HG03439 (cell line): ENCODE measurements around the gene FAF1.
"Not testable (repeated sequence)": the region's sequence is repeated elsewhere in the genome, so short reads cannot be mapped to it uniquely, and the experiment has no call there.

Experiments used
- ATAC-seq: cut with Tn5 transposase; IDR thresholded peaks from one replicate; pipeline ENCODE4 v1.9.1; 2021; ENCODE audit warnings: mild to moderate bottlenecking, moderate library complexity; ENCODE audit not compliant: unreplicated experiment

Gene FAF1

GRCh38 chr1:50796272-50796671, 163.8 kb downstream of the FAF1 start:
- no peak for ATAC-seq

DNA sequence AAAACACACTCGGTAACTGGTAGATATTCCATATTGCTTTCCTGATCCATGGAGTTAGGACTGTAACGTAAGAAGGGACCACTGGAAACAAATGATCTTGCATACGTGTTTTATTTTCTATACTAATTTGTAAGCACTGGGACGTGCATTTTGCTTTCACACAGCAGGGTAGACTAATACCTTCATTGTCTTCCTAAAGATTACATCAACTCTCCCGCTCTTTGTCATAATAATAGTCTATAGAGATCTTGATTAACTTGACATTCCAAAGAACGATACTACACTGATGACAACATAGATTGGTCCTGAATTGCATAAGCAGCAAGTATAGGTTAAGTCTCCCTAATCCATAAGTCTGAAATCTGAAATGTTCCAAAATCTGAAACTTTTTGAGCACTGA, 166.5 kb downstream of the FAF1 start:
- no peak for ATAC-seq

GRCh38 chr1:50787266-50787665, 172.8 kb downstream of the FAF1 start:
- no peak for ATAC-seq

DNA sequence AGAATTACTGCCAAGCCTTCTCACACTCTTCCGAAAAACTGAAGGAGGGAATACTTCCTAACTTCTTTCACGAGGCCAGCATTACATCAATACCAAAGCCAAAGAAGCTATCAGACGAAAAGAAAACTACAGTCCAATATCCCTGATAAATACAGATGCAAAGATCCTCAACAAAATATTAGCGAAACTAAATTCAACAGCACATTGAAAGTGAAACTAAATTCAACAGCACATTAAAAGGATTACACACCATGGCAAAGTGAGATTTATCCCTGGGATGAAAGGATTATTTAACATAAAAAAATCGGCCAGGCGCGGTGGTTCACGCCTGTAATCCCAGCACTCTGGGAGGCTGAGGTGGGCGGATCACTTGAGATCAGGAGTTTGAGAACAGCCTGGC, 176.8 kb downstream of the FAF1 start:
- no peak for ATAC-seq

DNA sequence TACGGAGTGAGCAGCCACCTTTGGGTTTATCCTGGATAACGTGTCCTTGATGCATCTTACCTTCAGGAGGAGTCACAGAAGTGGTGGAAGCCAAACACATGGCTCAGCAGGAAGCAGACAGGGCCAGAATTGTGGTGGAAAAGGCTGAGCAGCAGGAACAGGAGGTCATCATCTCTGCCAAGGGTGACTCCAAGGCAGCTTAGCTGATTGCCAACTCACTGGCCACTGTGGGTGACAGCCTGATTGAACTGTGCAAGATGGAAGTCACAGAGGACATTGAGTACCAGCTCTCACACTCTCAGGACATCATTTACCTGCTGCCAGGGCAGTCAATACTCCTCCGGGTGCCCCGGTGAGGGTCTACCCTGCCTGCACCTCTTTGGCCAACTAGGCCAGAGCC, 179.3 kb downstream of the FAF1 start:
- ATAC-seq = no peak

DNA sequence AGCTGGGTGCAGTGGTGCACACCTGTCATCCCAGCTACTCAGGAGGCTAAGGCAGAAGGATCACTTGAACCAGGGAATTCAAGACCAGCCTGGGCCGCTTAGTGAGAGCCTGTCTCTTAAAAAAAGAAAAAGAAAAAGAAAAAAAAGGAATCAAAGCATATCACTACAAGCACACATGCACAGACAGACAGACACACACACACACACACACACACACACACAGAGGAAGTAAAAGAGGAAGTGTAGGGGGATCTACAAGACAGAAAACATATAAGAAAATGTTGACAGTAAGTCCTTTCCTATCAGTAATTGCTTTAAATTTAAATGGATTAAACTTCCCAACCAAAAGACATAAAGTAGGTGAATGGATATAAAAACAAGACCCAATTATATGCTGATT, 180.3 kb downstream of the FAF1 start:
- ATAC-seq = no peak

DNA sequence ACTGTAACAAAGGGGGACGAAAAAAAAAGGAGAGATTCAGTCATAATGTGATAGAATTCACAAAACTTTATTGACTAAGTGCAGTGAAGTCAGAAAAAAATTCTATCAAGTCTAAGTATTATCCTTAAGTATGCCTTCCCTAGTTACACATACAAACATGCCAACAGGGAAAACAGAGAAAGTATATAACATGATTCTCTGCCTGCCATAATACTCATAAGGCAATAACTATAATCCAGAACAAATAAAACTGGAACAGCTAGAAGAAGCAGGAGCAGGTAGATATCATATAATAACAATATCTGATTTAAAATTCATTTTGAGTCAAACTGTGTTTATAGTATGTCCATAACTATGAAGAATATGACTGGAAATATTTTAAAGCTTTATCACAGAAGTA, 184.3 kb downstream of the FAF1 start:
- ATAC-seq = no peak

GRCh38 chr1:50774759-50775351, 185.2 kb downstream of the FAF1 start:
- no peak for ATAC-seq

- ATAC-seq = no peak
Measured at GRCh38 chr1:50766688-50767087, 193.4 kb downstream of the FAF1 start.

GRCh38 chr1:50756543-50756942, 203.5 kb downstream of the FAF1 start:
- not testable (repeated sequence) for ATAC-seq

- ATAC-seq = not testable (repeated sequence)
Measured at GRCh38 chr1:50754764-50755163, 205.3 kb downstream of the FAF1 start.

GRCh38 chr1:50750021-50750619, 209.9 kb downstream of the FAF1 start:
- no peak for ATAC-seq

DNA sequence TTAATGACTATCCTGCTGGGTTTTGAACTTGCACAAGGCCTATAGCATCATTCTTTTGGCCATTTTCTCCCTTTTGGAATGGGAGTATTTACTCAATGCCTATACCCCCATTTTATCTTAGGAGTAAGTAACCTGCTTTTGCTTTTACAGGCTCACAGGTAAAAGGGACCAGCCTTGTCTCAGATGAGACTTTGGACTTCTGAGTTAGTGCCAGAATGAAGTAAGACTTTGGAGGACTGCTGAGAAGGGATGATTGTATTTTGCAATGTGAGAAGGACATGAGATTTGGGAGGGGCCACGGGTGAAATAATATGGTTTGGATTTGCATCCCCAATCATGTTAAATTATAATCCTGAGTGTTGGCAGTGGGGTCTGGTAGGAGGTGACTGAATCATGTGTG, 212.7 kb downstream of the FAF1 start:
- no peak for ATAC-seq

DNA sequence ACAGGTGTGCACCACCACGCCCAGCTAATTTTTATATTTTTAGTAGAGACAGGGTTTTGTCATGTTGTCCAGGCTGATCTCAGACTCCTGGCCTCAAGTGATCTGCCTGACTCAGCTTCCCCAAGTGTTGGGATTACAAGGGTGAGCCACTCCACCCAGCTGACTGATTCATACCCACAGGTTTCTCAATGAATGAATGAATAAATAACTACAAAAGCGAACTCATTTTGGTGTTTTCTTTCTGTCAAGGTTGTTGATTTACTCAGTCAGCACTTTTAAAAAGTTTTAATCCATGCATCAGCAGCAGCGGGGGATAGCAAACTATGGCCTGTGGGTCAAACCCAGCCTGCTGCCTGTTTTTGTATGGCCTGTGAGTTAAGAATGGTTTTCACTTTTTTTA, 217.5 kb downstream of the FAF1 start:
- ATAC-seq = no peak

GRCh38 chr1:50739125-50739524, 220.9 kb downstream of the FAF1 start:
- no peak for ATAC-seq

GRCh38 chr1:50735443-50735842, 224.6 kb downstream of the FAF1 start:
- no peak for ATAC-seq

GRCh38 chr1:50727578-50727977, 232.5 kb downstream of the FAF1 start:
- not testable (repeated sequence) for ATAC-seq

- ATAC-seq = no peak
Measured at GRCh38 chr1:50724626-50725286, 235.3 kb downstream of the FAF1 start.

GRCh38 chr1:50720457-50721053, 239.5 kb downstream of the FAF1 start:
- ATAC-seq = no peak

DNA sequence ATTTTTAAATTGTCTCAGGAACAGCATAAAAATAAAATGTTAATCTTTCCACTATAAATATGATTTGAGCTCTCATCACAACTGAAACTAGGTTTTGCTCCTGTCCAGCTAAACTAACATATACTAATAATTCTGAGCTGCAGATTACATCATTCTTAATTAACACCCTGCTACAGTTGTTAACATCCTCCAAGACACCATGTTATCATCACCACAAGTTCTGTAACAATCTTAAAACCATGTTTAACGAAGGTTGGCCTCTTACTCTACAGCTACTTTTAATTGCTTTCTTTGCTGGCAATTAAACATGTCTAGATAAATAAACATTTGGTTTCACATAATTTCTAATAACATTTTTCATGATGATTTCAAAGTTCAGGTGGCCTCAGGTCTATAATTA, 240.9 kb downstream of the FAF1 start:
- no peak for ATAC-seq

- no peak for ATAC-seq
Measured at GRCh38 chr1:50717327-50717726, 242.7 kb downstream of the FAF1 start.

GRCh38 chr1:50716455-50716854, 243.6 kb downstream of the FAF1 start:
- ATAC-seq = not testable (repeated sequence)
